H1 (cell line): ENCODE data around the gene ADCY9. TPM values are rescaled to one million over a fixed set of nuclear protein-coding genes. Genes with fewer than 3 reads are reported as not detected.

Source experiments
- CTCF ChIA-PET: fragments of 300-600 bp; sonication (Branson Sonifier 250); formaldehyde crosslinking; loops from one replicate; lab custom pipeline; 2021; ENCODE audit not compliant: partially characterized antibody; lab: Charles Lee
- POLR2A ChIA-PET: fragments of 300-600 bp; sonication (Branson Sonifier 250); formaldehyde crosslinking; loops from one replicate; lab custom pipeline; 2021; ENCODE audit warnings: inconsistent platforms; ENCODE audit not compliant: partially characterized antibody; lab: Charles Lee
- DNase-seq, 2 experiments: peaks; one replicate each; pipeline versions ENCODE4 v3.0.0 to v3.0.0-alpha.2; 2010 to 2022; ENCODE audit warnings: low spot score in 2 of 2, low read depth in 1 of 2, mixed read lengths in 1 of 2
- FAIRE-seq: peaks from 2 replicates; lab custom pipeline; 2011; peaks lifted over from hg19 to GRCh38; lab: Jason Lieb, UNC
- H2AFZ ChIP-seq: 2 replicates; pipeline ENCODE4 v1.8.1; 2012; ENCODE audit warnings: low read length, inconsistent platforms
- H2AK5ac ChIP-seq: 2 replicates; pipeline ENCODE4 v1.6.1; 2013; ENCODE audit warnings: low read depth, low read length
- H2BK120ac ChIP-seq: replicated peaks from 2 replicates; pipeline ENCODE3; 2013; ENCODE audit warnings: low read depth, low read length, inconsistent platforms
- H2BK12ac ChIP-seq: 2 replicates; pipeline ENCODE4 v1.6.1; 2013; ENCODE audit warnings: low read depth, low read length
- H2BK15ac ChIP-seq: 2 replicates; pipeline ENCODE4 v1.6.1; 2013; ENCODE audit warnings: low read length
- H2BK20ac ChIP-seq: 2 replicates; pipeline ENCODE4 v1.6.1; 2013; ENCODE audit warnings: low read length
- H2BK5ac ChIP-seq: 2 replicates; pipeline ENCODE4 v1.6.1; 2013; ENCODE audit warnings: low read depth, low read length
- H3K14ac ChIP-seq: 2 replicates; pipeline ENCODE4 v1.6.1; 2013; ENCODE audit warnings: inconsistent platforms; ENCODE audit not compliant: insufficient read length
- H3K18ac ChIP-seq: 2 replicates; pipeline ENCODE4 v1.6.1; 2013; ENCODE audit warnings: low read length; ENCODE audit errors: extremely low read depth
- H3K23ac ChIP-seq: 2 replicates; pipeline ENCODE4 v1.6.1; 2013; ENCODE audit warnings: inconsistent platforms; ENCODE audit not compliant: insufficient read length
- H3K23me2 ChIP-seq: 2 replicates; pipeline ENCODE4 v1.6.1; 2013; ENCODE audit warnings: low read depth, low read length
- H3K27ac ChIP-seq: 2 replicates; pipeline ENCODE4 v1.6.1; 2011; ENCODE audit warnings: low read depth, low read length, inconsistent platforms
- H3K27me3 ChIP-seq, 4 experiments: replicated peaks in 1 of 4; 1 replicate in 1 of 4; 2 replicates in 3 of 4; pipeline versions ENCODE4 v1.6.1 to v1.8.1; 2011 to 2013; ENCODE audit warnings: low read length in 3 of 4, mild to moderate bottlenecking in 3 of 4, inconsistent platforms in 2 of 4, mixed read lengths in 2 of 4, moderate library complexity in 1 of 4; ENCODE audit not compliant: control insufficient read depth in 3 of 4, insufficient read depth in 3 of 4; ENCODE audit errors: extremely low read depth in 1 of 4
- H3K36me3 ChIP-seq, 4 experiments: 2 replicates each; pipeline versions ENCODE4 v1.6.1 to v1.8.1; 2011 to 2013; ENCODE audit warnings: mild to moderate bottlenecking in 4 of 4, low read length in 3 of 4, moderate library complexity in 2 of 4, control low read depth in 1 of 4, inconsistent platforms in 1 of 4; ENCODE audit not compliant: insufficient read depth in 4 of 4, control insufficient read depth in 2 of 4
- H3K4ac ChIP-seq: replicated peaks from 2 replicates; pipeline ENCODE3; 2013; ENCODE audit warnings: low read length, low read depth, mixed read lengths, inconsistent platforms; ENCODE audit not compliant: insufficient read length
- H3K4me1 ChIP-seq, 4 experiments: replicated peaks in 1 of 4; 1 replicate in 1 of 4; 2 replicates in 3 of 4; pipeline versions ENCODE4 v1.6.1 to v1.8.1; 2011 to 2013; ENCODE audit warnings: low read length in 3 of 4, inconsistent platforms in 2 of 4, mixed read lengths in 1 of 4; ENCODE audit not compliant: insufficient read depth in 4 of 4, control insufficient read depth in 3 of 4
- H3K4me2 ChIP-seq, 2 experiments: 2 replicates each; pipeline versions ENCODE4 v1.6.1 to v1.8.1; 2011 to 2013; ENCODE audit warnings: low read depth in 2 of 2, low read length in 2 of 2, control low read depth in 1 of 2, inconsistent platforms in 1 of 2, mild to moderate bottlenecking in 1 of 2; ENCODE audit not compliant: insufficient read depth in 1 of 2
- H3K4me3 ChIP-seq, 4 experiments: fragments of 200-600, 300-600 bp in 1 of 4; sonication (generic), shearing (Covaris generic), sonication (Bioruptor Twin) in 1 of 4; 2 replicates each; pipeline versions ENCODE4 v1.5.1 to v1.8.1; 2011 to 2016; ENCODE audit warnings: low read length in 4 of 4, low read depth in 3 of 4, control low read depth in 2 of 4, inconsistent platforms in 2 of 4, mild to moderate bottlenecking in 2 of 4, mixed read lengths in 1 of 4, moderate library complexity in 1 of 4; ENCODE audit not compliant: insufficient read depth in 2 of 4; ENCODE audit errors: extremely low read depth in 1 of 4
- H3K56ac ChIP-seq: replicated peaks from 2 replicates; pipeline ENCODE3; 2013; ENCODE audit warnings: low read depth, mild to moderate bottlenecking, mixed read lengths, low read length, inconsistent platforms; ENCODE audit not compliant: insufficient read length
- H3K79me1 ChIP-seq: 2 replicates; pipeline ENCODE4 v1.6.1; 2013; ENCODE audit warnings: low read depth, low read length, control low read depth
- H3K79me2 ChIP-seq, 2 experiments: 2 replicates each; pipeline versions ENCODE4 v1.6.1 to v1.8.1; 2012 to 2013; ENCODE audit warnings: low read length in 2 of 2, mild to moderate bottlenecking in 2 of 2, inconsistent platforms in 1 of 2; ENCODE audit not compliant: insufficient read depth in 2 of 2, control insufficient read depth in 1 of 2
- H3K9ac ChIP-seq, 4 experiments: replicated peaks in 1 of 4; 1 replicate in 1 of 4; 2 replicates in 3 of 4; pipeline versions ENCODE4 v1.6.1 to v1.8.1; 2011 to 2013; ENCODE audit warnings: low read depth in 3 of 4, low read length in 3 of 4, control low read depth in 2 of 4, mild to moderate bottlenecking in 2 of 4, moderate library complexity in 2 of 4, inconsistent platforms in 1 of 4; ENCODE audit errors: extremely low read depth in 1 of 4
- H3K9me3 ChIP-seq, 2 experiments: 2 replicates each; pipeline versions ENCODE4 v1.6.1 to v1.8.1; 2012 to 2013; ENCODE audit warnings: mild to moderate bottlenecking in 2 of 2, moderate library complexity in 2 of 2, control low read depth in 1 of 2, inconsistent platforms in 1 of 2, low read depth in 1 of 2, low read length in 1 of 2, mixed read lengths in 1 of 2; ENCODE audit not compliant: insufficient read depth in 2 of 2
- H4K20me1 ChIP-seq, 2 experiments: replicated peaks in 1 of 2; 2 replicates each; pipeline versions ENCODE3 to v1.8.1; 2011 to 2013; ENCODE audit warnings: inconsistent platforms in 2 of 2, low read length in 2 of 2, mild to moderate bottlenecking in 1 of 2; ENCODE audit not compliant: insufficient read depth in 2 of 2, control insufficient read depth in 1 of 2
- H4K5ac ChIP-seq: 2 replicates; pipeline ENCODE4 v1.6.1; 2013; ENCODE audit warnings: low read length, low read depth, mixed read lengths, inconsistent platforms; ENCODE audit not compliant: insufficient read length
- H4K8ac ChIP-seq: 2 replicates; pipeline ENCODE4 v1.8.0; 2013; ENCODE audit warnings: mild to moderate bottlenecking, moderate library complexity, low read length, inconsistent platforms; ENCODE audit not compliant: insufficient read depth; ENCODE audit errors: extremely low read depth
- H4K91ac ChIP-seq: replicated peaks from 2 replicates; pipeline ENCODE3; 2013; ENCODE audit warnings: low read length, mixed read lengths, inconsistent platforms; ENCODE audit not compliant: insufficient read length
- BACH1 ChIP-seq: IDR thresholded peaks from 2 replicates; pipeline ENCODE4 v1.6.1; 2012; ENCODE audit warnings: low read length, improper control_type of control experiment
- POU5F1 ChIP-seq: IDR thresholded peaks from 2 replicates; pipeline ENCODE4 v1.6.1; 2011; ENCODE audit warnings: low read depth, mild to moderate bottlenecking, low read length, moderate library complexity
- SIX5 ChIP-seq: IDR thresholded peaks from 2 replicates; pipeline ENCODE4 v1.6.1; 2011; ENCODE audit warnings: mild to moderate bottlenecking, low read depth, low read length
- SP4 ChIP-seq: IDR thresholded peaks from 2 replicates; pipeline ENCODE4 v1.6.1; 2012; ENCODE audit warnings: low read length, inconsistent platforms
- WGBS, 2 experiments: shearing (Covaris generic) in 1 of 2; methylation state at CpG; one replicate each; pipeline versions ENCODE4 v1.1.6 to v1.1.7; 2013 to 2015; ENCODE audit warnings: low lambda C conversion rate in 2 of 2, mixed read lengths in 2 of 2, inconsistent platforms in 1 of 2, low coverage in 1 of 2, missing lambda C conversion rate in 1 of 2; ENCODE audit not compliant: insufficient replicate concordance in 2 of 2, insufficient coverage in 1 of 2, insufficient read length in 1 of 2; ENCODE audit errors: extremely low coverage in 1 of 2, missing lambda C conversion rate in 1 of 2; 5-methylcytosine and 5-hydroxymethylcytosine counted together
- polyA plus RNA-seq, 7 experiments: library from polyadenylated mRNA; depleted of rRNA in 3 of 7; stranded (reverse) in 5 of 7; unstranded in 2 of 7; fragments of >200 nt in 5 of 7; fragments of 200-250 nt in 2 of 7; gene quantifications; 1 replicate in 5 of 7; 2 replicates in 1 of 7; 4 replicates in 1 of 7; pipeline versions ENCODE4 v1.2.1 to v1.2.3, GENCODE V29; 2011 to 2013; ENCODE audit warnings: missing spikeins in 2 of 7, mixed read lengths in 2 of 7
- total RNA-seq: library from RNA; stranded (reverse); fragmentation: NEBNext Ultra II Directional; extraction: Animal tissue kit (Norgen Biotek cat#: 25700); gene quantifications from 2 replicates; pipeline ENCODE4 v1.2.1, GENCODE V29; 2021
- TF ChIP-seq, protein P1 (sequence below): IDR thresholded peaks from 2 replicates; pipeline ENCODE4 v1.6.1; 2012; ENCODE audit warnings: low read length, inconsistent platforms

The ADCY9 gene
- total and polyA plus RNA-seq, 2 of the 8 experiments (the other 6 are each of a cell fraction or from before 2014, with no cell fraction given) = 5.4 to 13.1 TPM

DNA sequence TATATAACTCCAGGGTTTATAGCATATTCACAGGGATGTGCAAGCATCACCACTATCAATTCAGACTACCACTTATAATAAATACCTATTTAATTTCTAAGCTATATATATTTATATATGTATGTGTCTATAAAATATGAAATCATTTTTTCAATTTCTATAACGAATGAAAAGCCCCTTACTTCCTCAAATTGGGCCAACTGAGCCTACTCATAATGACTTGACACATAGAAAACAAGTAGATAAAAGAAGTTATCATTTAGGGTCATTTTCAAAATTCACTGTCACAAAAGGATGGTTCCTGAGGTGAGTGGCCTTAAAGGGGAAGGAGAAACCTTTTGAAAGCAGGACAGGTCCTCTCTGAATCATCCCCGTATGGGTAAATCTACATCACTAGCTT lies 114.1 kb downstream of the ADCY9 start:
- H3K27me3 ChIP-seq = no peaks in the 10 kb centered on the region
- no peak for DNase-seq
- H2BK5ac ChIP-seq = no peak overlapping the region
- no peak overlapping the region for H3K14ac ChIP-seq
- H3K9me3 ChIP-seq = no peaks in the 10 kb centered on the region
- H4K91ac ChIP-seq = no peak overlapping the region
- no peak overlapping the region for H2BK15ac ChIP-seq
- ChIA-PET CTCF (interaction anchor here (0.8 to 1.3 kb wide), 2 partner anchors 19 to 99 kb away, joined by 4 read pairs; no protein-coding TSS in a partner anchor), POLR2A (interaction anchor here (0.8 kb wide), 1 partner anchor 9 kb away, joined by 4 read pairs; no protein-coding TSS in a partner anchor)
- H2AFZ ChIP-seq = no peak overlapping the region
- H4K5ac ChIP-seq = no peak overlapping the region
- H2BK12ac ChIP-seq = no peak overlapping the region
- peaks cover 2 to 7% (median 6%) of the 10 kb centered on the region in 4 experiments; a peak in 5 of 7 replicates for H3K4me1 ChIP-seq
- no peaks in the 10 kb centered on the region for H3K79me1 ChIP-seq
- no peak overlapping the region for H3K4me3 ChIP-seq
- no peaks in the 10 kb centered on the region for H3K36me3 ChIP-seq
- H2BK20ac ChIP-seq = no peak overlapping the region
- H2AK5ac ChIP-seq = no peak overlapping the region
- H3K23me2 ChIP-seq = no peaks in the 10 kb centered on the region
- 82% methylated on average over 2 of the region's 2 CpGs; no CpG with 5 or more reads in 1 of the 2 experiments for WGBS, 2 experiments
- no peak overlapping the region for H2BK120ac ChIP-seq
- no peak overlapping the region for H3K4ac ChIP-seq
- H3K27ac ChIP-seq = no peak overlapping the region
- no peak overlapping the region for H3K23ac ChIP-seq
- no peak overlapping the region for H3K9ac ChIP-seq
- FAIRE-seq = no peak
- H3K4me2 ChIP-seq = no peak overlapping the region
- H4K8ac ChIP-seq = no peak overlapping the region
- H3K18ac ChIP-seq = no peak overlapping the region
- no peaks in the 10 kb centered on the region for H3K79me2 ChIP-seq
- H3K56ac ChIP-seq = no peak overlapping the region
- no peaks in the 10 kb centered on the region for H4K20me1 ChIP-seq
- no peak for TF ChIP-seq SIX5
- no peak for TF ChIP-seq POU5F1
- TF ChIP-seq SP4 = no peak
- TF ChIP-seq, protein P1, sequence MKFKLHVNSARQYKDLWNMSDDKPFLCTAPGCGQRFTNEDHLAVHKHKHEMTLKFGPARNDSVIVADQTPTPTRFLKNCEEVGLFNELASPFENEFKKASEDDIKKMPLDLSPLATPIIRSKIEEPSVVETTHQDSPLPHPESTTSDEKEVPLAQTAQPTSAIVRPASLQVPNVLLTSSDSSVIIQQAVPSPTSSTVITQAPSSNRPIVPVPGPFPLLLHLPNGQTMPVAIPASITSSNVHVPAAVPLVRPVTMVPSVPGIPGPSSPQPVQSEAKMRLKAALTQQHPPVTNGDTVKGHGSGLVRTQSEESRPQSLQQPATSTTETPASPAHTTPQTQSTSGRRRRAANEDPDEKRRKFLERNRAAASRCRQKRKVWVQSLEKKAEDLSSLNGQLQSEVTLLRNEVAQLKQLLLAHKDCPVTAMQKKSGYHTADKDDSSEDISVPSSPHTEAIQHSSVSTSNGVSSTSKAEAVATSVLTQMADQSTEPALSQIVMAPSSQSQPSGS = no peak
- no peak for TF ChIP-seq BACH1
